GM12878 (cell line): ENCODE measurements around the gene SPACDR. TPM values are rescaled to one million over a fixed set of nuclear protein-coding genes. Genes with fewer than 3 reads are reported as not detected.
A peak's percentile ranks its signal among the peaks of the same experiment; 100 is the strongest.

Experiments
- ATAC-seq: fragments of 200-7000 bp; cut with Tn5 transposase; 3 replicates; pipeline ENCODE4 v1.9.1; 2020; ENCODE audit warnings: mild to moderate bottlenecking, moderate library complexity
- BruUV-seq: library from RNA; stranded (reverse); fragments of 400-500 nt; replicated peaks from 2 replicates; lab custom pipeline; 2021; lab: Mats Ljungman, UMichigan
- CTCF ChIA-PET: fragments of 300-600 bp; sonication (Branson Sonifier 250); formaldehyde crosslinking; extraction: SDS; loops from one replicate; lab custom pipeline; 2021; ENCODE audit warnings: inconsistent platforms; lab: Yijun Ruan, JAX
- POLR2A ChIA-PET: fragments of 350-600 bp; formaldehyde crosslinking; extraction: SDS; loops from one replicate; lab custom pipeline; 2021; ENCODE audit warnings: inconsistent platforms; lab: Charles Lee
- RAD21 ChIA-PET: fragments of 300-600 bp; sonication (Branson Sonifier 250); formaldehyde crosslinking; loops from one replicate; lab custom pipeline; 2023; ENCODE audit warnings: antibody characterized with exemption; ENCODE audit not compliant: unreplicated experiment; lab: Charles Lee
- SMC1A ChIA-PET: fragments of 300-600 bp; sonication (Branson Sonifier 250); formaldehyde crosslinking; loops from one replicate; lab custom pipeline; 2023; ENCODE audit not compliant: unreplicated experiment, uncharacterized antibody; lab: Charles Lee
- DNase-seq: peaks from one replicate; pipeline ENCODE4 v3.0.0-alpha.2; 2011; ENCODE audit warnings: low read depth, low spot score
- FAIRE-seq: peaks from 3 replicates; lab custom pipeline; 2011; peaks lifted over from hg19 to GRCh38; lab: Jason Lieb, UNC
- H2AFZ ChIP-seq: 2 replicates; pipeline ENCODE4 v1.6.0; 2011; ENCODE audit warnings: low read depth, low read length, control low read depth; ENCODE audit not compliant: control insufficient read depth
- H3K27ac ChIP-seq: 2 replicates; pipeline ENCODE4 v1.5.1; 2011; ENCODE audit warnings: control low read depth; ENCODE audit not compliant: control insufficient read depth, insufficient read depth
- H3K27me3 ChIP-seq, 2 experiments: replicated peaks in 1 of 2; 2 replicates each; pipeline versions ENCODE4 v1.6.0 to v1.6.1; 2011; ENCODE audit warnings: low read length in 1 of 2; ENCODE audit not compliant: control insufficient read depth in 2 of 2, insufficient read depth in 2 of 2
- H3K36me3 ChIP-seq, 2 experiments: 2 replicates each; pipeline ENCODE4 v1.5.1; 2011; ENCODE audit warnings: low read length in 1 of 2; ENCODE audit not compliant: control insufficient read depth in 2 of 2, insufficient read depth in 2 of 2
- H3K4me1 ChIP-seq: 2 replicates; pipeline ENCODE4 v1.6.1; 2011; ENCODE audit warnings: mild to moderate bottlenecking, low read length, moderate library complexity, mixed read lengths; ENCODE audit not compliant: control insufficient read depth, insufficient read depth
- H3K4me2 ChIP-seq: 2 replicates; pipeline ENCODE4 v1.6.0; 2011; ENCODE audit warnings: control low read depth; ENCODE audit not compliant: control insufficient read depth, insufficient read depth
- H3K4me3 ChIP-seq: fragments of 200-600 bp; sonication (generic); 2 replicates; pipeline ENCODE4 v1.5.1; 2016
- H3K79me2 ChIP-seq: 2 replicates; pipeline ENCODE4 v1.6.0; 2011; ENCODE audit warnings: low read length; ENCODE audit not compliant: control insufficient read depth, insufficient read depth
- H3K9ac ChIP-seq: 2 replicates; pipeline ENCODE4 v1.8.0; 2011; ENCODE audit warnings: low read length, control low read depth, mixed read lengths; ENCODE audit not compliant: control insufficient read depth, insufficient read depth
- H3K9me3 ChIP-seq: replicated peaks from 3 replicates; pipeline ENCODE4 v1.5.1; 2011; ENCODE audit warnings: mild to moderate bottlenecking, low read length; ENCODE audit not compliant: control insufficient read depth, insufficient read depth
- H4K20me1 ChIP-seq: 2 replicates; pipeline ENCODE4 v1.6.0; 2011; ENCODE audit not compliant: control insufficient read depth, insufficient read depth
- BRCA1 ChIP-seq: IDR thresholded peaks from 2 replicates; pipeline ENCODE4 v1.6.1; 2011; ENCODE audit warnings: low read depth, low read length, improper control_type of control experiment
- CBX3 ChIP-seq: fragments of 200-600 bp; sonication (generic); IDR thresholded peaks from 2 replicates; pipeline ENCODE4 v1.6.1; 2016; ENCODE audit warnings: low read depth, borderline replicate concordance
- CTCF ChIP-seq, 3 experiments: IDR thresholded peaks in 2 of 3; conservative IDR thresholded peaks in 1 of 3; 2 replicates each; pipeline ENCODE4 v1.5.1; 2011; ENCODE audit warnings: low read depth in 3 of 3, low read length in 3 of 3, mild to moderate bottlenecking in 3 of 3, control low read depth in 2 of 3, moderate library complexity in 2 of 3, inconsistent platforms in 1 of 3, mixed read lengths in 1 of 3; ENCODE audit not compliant: control insufficient read depth in 2 of 3, insufficient read depth in 1 of 3; ENCODE audit errors: extremely low read depth in 1 of 3
- E4F1 ChIP-seq: fragments of 450-650 bp; IDR thresholded peaks from 2 replicates; pipeline ENCODE4 v1.6.1; 2018; ENCODE audit warnings: borderline replicate concordance, mild to moderate bottlenecking; ENCODE audit not compliant: partially characterized antibody
- EED ChIP-seq: sonication (generic); IDR thresholded peaks from 2 replicates; pipeline ENCODE4 v1.6.1; 2016; ENCODE audit warnings: antibody characterized with exemption, low read depth
- HDGF ChIP-seq: fragments of 450-650 bp; IDR thresholded peaks from 2 replicates; pipeline ENCODE4 v1.6.1; 2016; ENCODE audit warnings: antibody characterized with exemption
- MTA2 ChIP-seq: fragments of 450-650 bp; IDR thresholded peaks from 2 replicates; pipeline ENCODE4 v1.6.1; 2016; ENCODE audit warnings: low read depth, mild to moderate bottlenecking, moderate library complexity
- RB1 ChIP-seq: fragments of 450-650 bp; formaldehyde crosslinking; IDR thresholded peaks from 2 replicates; pipeline ENCODE4 v1.6.1; 2017; ENCODE audit warnings: mild to moderate bottlenecking, borderline replicate concordance
- SIX5 ChIP-seq: IDR thresholded peaks from 2 replicates; pipeline ENCODE4 v1.6.1; 2011; ENCODE audit warnings: mild to moderate bottlenecking, low read depth, low read length, moderate library complexity; ENCODE audit not compliant: severe bottlenecking
- SKIL ChIP-seq: fragments of 450-650 bp; IDR thresholded peaks from 2 replicates; pipeline ENCODE4 v1.6.1; 2017; ENCODE audit warnings: mild to moderate bottlenecking, low read depth, inconsistent platforms; ENCODE audit not compliant: poor library complexity, severe bottlenecking
- SREBF1 ChIP-seq: IDR thresholded peaks from 2 replicates; pipeline ENCODE4 v1.6.1; 2012; ENCODE audit warnings: mild to moderate bottlenecking, low read length
- STAT3 ChIP-seq: IDR thresholded peaks from 2 replicates; pipeline ENCODE4 v1.6.1; 2011; ENCODE audit warnings: low read depth, low read length, improper control_type of control experiment
- ZNF24 ChIP-seq: fragments of 450-650 bp; IDR thresholded peaks from 2 replicates; pipeline ENCODE4 v1.6.1; 2017; ENCODE audit warnings: antibody characterized with exemption, mild to moderate bottlenecking
- ZSCAN29 ChIP-seq: fragments of 450-650 bp; IDR thresholded peaks from 2 replicates; pipeline ENCODE4 v1.6.1; 2017; ENCODE audit warnings: mild to moderate bottlenecking, moderate library complexity
- WGBS: methylation state at CpG from one replicate; pipeline ENCODE4 v1.1.6; 2016; ENCODE audit warnings: low lambda C conversion rate; ENCODE audit not compliant: insufficient replicate concordance, insufficient coverage; ENCODE audit errors: missing lambda C conversion rate; 5-methylcytosine and 5-hydroxymethylcytosine counted together
- in situ Hi-C: fragments of 300-500 bp; cut with MboI; formaldehyde crosslinking; loops from 9 replicates; pipeline ENCODE4 v1.14.3; 2018; ENCODE audit warnings: mixed read lengths
- intact Hi-C: fragments of 100-400 bp; cut with micrococcal nuclease; formaldehyde crosslinking; loops from one replicate; pipeline ENCODE4 v1.14.2; 2022; ENCODE audit not compliant: unreplicated experiment
- polyA plus RNA-seq, 11 experiments: library from polyadenylated mRNA; depleted of rRNA in 4 of 11; unstranded in 6 of 11; stranded (reverse) in 5 of 11; fragments of >200 nt; fragmentation: Nextera tagmentation in 4 of 11; fragmentation: Illumina TruSeq in 1 of 11; extraction: Ambion mirVana in 4 of 11; extraction: Trizol in 1 of 11; gene quantifications; 1 replicate in 1 of 11; 2 replicates in 10 of 11; pipeline versions ENCODE4 v1.2.1 to v1.2.3, GENCODE V29; 2011 to 2016; ENCODE audit warnings: inconsistent platforms in 2 of 11, missing spikeins in 2 of 11, low read depth in 1 of 11
- total RNA-seq, 4 experiments: library from RNA; depleted of rRNA in 3 of 4; stranded (reverse); fragments of >200 nt in 3 of 4; fragmentation: Illumina TruSeq in 1 of 4; extraction: Trizol in 1 of 4; gene quantifications; 2 replicates each; pipeline versions ENCODE4 v1.2.1 to v1.2.3, GENCODE V29; 2013 to 2021
- TF ChIP-seq, protein P1 (sequence below): fragments of 450-650 bp; IDR thresholded peaks from 2 replicates; pipeline ENCODE4 v1.6.1; 2016; ENCODE audit warnings: mild to moderate bottlenecking

SPACDR gene
- total and polyA plus RNA-seq, 10 of the 15 experiments (the other 5 are each of a cell fraction or from before 2014, with no cell fraction given), result 0.18 to 1.5 (median 0.63) TPM

DNA sequence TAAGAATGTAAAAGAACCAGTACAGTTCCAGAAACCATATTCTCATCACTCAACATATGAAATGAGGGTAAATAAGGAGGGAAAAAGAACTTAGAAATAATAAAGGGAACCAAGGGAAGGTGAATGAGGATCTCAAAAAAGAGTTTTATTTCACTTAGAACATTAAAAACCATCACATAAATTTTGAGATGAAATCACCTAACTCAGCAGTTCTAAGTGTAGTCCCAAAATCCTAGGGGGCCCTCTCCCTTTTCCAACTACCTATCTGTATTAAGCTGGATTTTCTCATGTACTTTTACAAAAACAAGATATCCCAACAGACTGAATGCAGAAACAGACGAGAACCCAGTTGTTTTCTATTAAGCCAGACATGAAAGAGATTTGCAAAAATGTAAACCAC lies 38.7 kb downstream of the SPACDR start (continued):
- TF ChIP-seq BRCA1, result no peak

GRCh38 chr7:100423315-100423714 lies 40.7 kb downstream of the SPACDR start:
- intact Hi-C loops, result no loop called here
- peak overlapping the region; percentile 65 for H3K27ac ChIP-seq
- no peak for TF ChIP-seq CBX3
- TF ChIP-seq ZSCAN29, result no peak
- peak; percentile 50; the same call in 1 of the 2 replicates for TF ChIP-seq MTA2
- TF ChIP-seq E4F1, result no peak
- no peak for TF ChIP-seq HDGF
- TF ChIP-seq ZNF24, result no peak
- no peak for TF ChIP-seq RB1
- TF ChIP-seq STAT3, result no peak
- TF ChIP-seq SIX5, result no peak
- TF ChIP-seq EED, result no peak
- no peak for TF ChIP-seq BRCA1
- no peak for TF ChIP-seq SREBF1
- TF ChIP-seq, protein P1, sequence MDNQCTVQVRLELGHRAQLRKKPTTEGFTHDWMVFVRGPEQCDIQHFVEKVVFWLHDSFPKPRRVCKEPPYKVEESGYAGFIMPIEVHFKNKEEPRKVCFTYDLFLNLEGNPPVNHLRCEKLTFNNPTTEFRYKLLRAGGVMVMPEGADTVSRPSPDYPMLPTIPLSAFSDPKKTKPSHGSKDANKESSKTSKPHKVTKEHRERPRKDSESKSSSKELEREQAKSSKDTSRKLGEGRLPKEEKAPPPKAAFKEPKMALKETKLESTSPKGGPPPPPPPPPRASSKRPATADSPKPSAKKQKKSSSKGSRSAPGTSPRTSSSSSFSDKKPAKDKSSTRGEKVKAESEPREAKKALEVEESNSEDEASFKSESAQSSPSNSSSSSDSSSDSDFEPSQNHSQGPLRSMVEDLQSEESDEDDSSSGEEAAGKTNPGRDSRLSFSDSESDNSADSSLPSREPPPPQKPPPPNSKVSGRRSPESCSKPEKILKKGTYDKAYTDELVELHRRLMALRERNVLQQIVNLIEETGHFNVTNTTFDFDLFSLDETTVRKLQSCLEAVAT, result no peak
- no peak for TF ChIP-seq SKIL
- no peak for TF ChIP-seq CTCF (IDR thresholded peaks at IDR 0.05 in 2 of 3, conservative IDR thresholded peaks at IDR 0.05 in 1 of 3; ENCODE audit: control insufficient read depth in 2 of 3, extremely low read depth in 1 of 3, insufficient read depth in 1 of 3, low read depth in 3 of 3, low read length in 3 of 3)

More at GRCh38 chr7:100423315-100423714, 40.7 kb downstream of the SPACDR start:
- Histone ChIP-seq H3K9me3 (no peaks in the 10 kb centered on the region), H3K4me1 (peaks cover 24% of the 10 kb centered on the region), H2AFZ (peak overlapping the region; percentile 28; the same call in 1 of the 2 replicates), H3K4me2 (peak overlapping the region; percentile 41; the same call in 1 of the 2 replicates), H3K4me3 (no peak overlapping the region), H3K27me3 (no peaks in the 10 kb centered on the region), H4K20me1 (no peaks in the 10 kb centered on the region), H3K9ac (0 out of 2 replicates have a peak overlapping the region, but pooled peaks have one; percentile 5), H3K36me3 (no peaks in the 10 kb centered on the region), H3K79me2 (no peaks in the 10 kb centered on the region)
- BruUV-seq, result no TSS peak
- ChIA-PET RAD21 (interaction anchor here (1.3 to 2.1 kb wide), 2 partner anchors 16 to 212 kb away, joined by 3 to 12 read pairs; no protein-coding TSS in a partner anchor), POLR2A (interaction anchor here (0.5 to 1.7 kb wide), 10 partner anchors 9 to 1528 kb away, joined by 3 to 14 read pairs (median 4); partner anchors contain the start of gene PPP1R35), CTCF (interaction anchor here (1.0 to 1.6 kb wide), 5 partner anchors 16 to 59 kb away, joined by 3 to 7 read pairs (median 4); no protein-coding TSS in a partner anchor), SMC1A (interaction anchor here (1.3 to 1.6 kb wide), 3 partner anchors 11 to 49 kb away, joined by 8 to 10 read pairs (median 8); no protein-coding TSS in a partner anchor)
- FAIRE-seq (peak; percentile 78), ATAC-seq (peak; percentile 59), DNase-seq (no peak)
- in situ Hi-C loops, result no loop called here
- 35% methylated on average over 6 of the region's 6 CpGs for WGBS
